PC-9 (cell line): ENCODE measurements around the gene CYTH3. TPM values are rescaled to one million over a fixed set of nuclear protein-coding genes. Genes with fewer than 3 reads are reported as not detected.
A peak's percentile ranks its signal among the peaks of the same experiment; 100 is the strongest.
"Not testable (repeated sequence)": the region's sequence is repeated elsewhere in the genome, so short reads cannot be mapped to it uniquely, and the experiment has no call there.

Experiments used
- BruUV-seq: library from RNA; stranded (reverse); fragments of 400-500 nt; replicated peaks from 2 replicates; lab custom pipeline; 2021; lab: Mats Ljungman, UMichigan
- CTCF ChIA-PET: fragments of 300-600 bp; sonication (Branson Sonifier 250); formaldehyde crosslinking; loops from one replicate; lab custom pipeline; 2022; ENCODE audit warnings: antibody characterized with exemption; lab: Charles Lee
- POLR2A ChIA-PET: fragments of 300-600 bp; sonication (Branson Sonifier 250); formaldehyde crosslinking; loops from one replicate; lab custom pipeline; 2022; ENCODE audit warnings: antibody characterized with exemption; ENCODE audit not compliant: unreplicated experiment; lab: Charles Lee
- DNase-seq, 2 experiments: peaks; one replicate each; pipeline versions ENCODE4 v3.0.0 to v3.0.0-alpha.2; 2015 to 2022; ENCODE audit warnings: mixed read lengths in 1 of 2
- H2AFZ ChIP-seq: fragments of 200-600 bp; sonication (generic); 2 replicates; pipeline ENCODE4 v1.8.1; 2017; ENCODE audit warnings: antibody characterized with exemption
- H3F3A ChIP-seq: fragments of 200-600 bp; sonication (generic); 2 replicates; pipeline ENCODE4 v1.8.1; 2017; ENCODE audit warnings: antibody characterized with exemption, mild to moderate bottlenecking, low read depth; ENCODE audit not compliant: insufficient read depth
- H3K27ac ChIP-seq: fragments of 200-600 bp; sonication (generic); 2 replicates; pipeline ENCODE4 v1.6.1; 2016; ENCODE audit warnings: mixed run types
- H3K27me3 ChIP-seq: fragments of 200-600 bp; sonication (generic); 2 replicates; pipeline ENCODE4 v1.6.1; 2016; ENCODE audit warnings: low read depth, mixed run types; ENCODE audit not compliant: insufficient read depth
- H3K36me3 ChIP-seq: fragments of 200-600 bp; sonication (generic); 2 replicates; pipeline ENCODE4 v1.6.1; 2016; ENCODE audit warnings: low read depth, mixed run types
- H3K4me1 ChIP-seq: fragments of 200-600 bp; sonication (generic); replicated peaks from 2 replicates; pipeline ENCODE4 v1.6.1; 2016; ENCODE audit warnings: mixed run types; ENCODE audit not compliant: insufficient read depth
- H3K4me2 ChIP-seq: fragments of 200-600 bp; sonication (generic); 2 replicates; pipeline ENCODE4 v1.6.1; 2017; ENCODE audit warnings: mixed run types
- H3K4me3 ChIP-seq: fragments of 200-600 bp; sonication (generic); 2 replicates; pipeline ENCODE4 v1.6.1; 2016; ENCODE audit warnings: mixed run types
- H3K79me2 ChIP-seq: fragments of 200-600 bp; sonication (generic); 2 replicates; pipeline ENCODE4 v1.6.1; 2017; ENCODE audit warnings: low read depth, mixed run types
- H3K9me2 ChIP-seq: fragments of 200-600 bp; sonication (generic); 2 replicates; pipeline ENCODE4 v1.8.1; 2017; ENCODE audit warnings: mild to moderate bottlenecking; ENCODE audit not compliant: insufficient read depth
- H3K9me3 ChIP-seq: fragments of 200-600 bp; sonication (generic); 2 replicates; pipeline ENCODE4 v1.8.1; 2016; ENCODE audit warnings: low read depth; ENCODE audit not compliant: insufficient read depth
- H4K20me1 ChIP-seq: fragments of 200-600 bp; sonication (generic); 2 replicates; pipeline ENCODE4 v1.8.1; 2017; ENCODE audit not compliant: insufficient read depth
- EZH2 ChIP-seq: fragments of 200-600 bp; sonication (generic); IDR thresholded peaks from 2 replicates; pipeline ENCODE4 v1.8.0; 2017; ENCODE audit warnings: antibody characterized with exemption, low read depth
- intact Hi-C: fragments of 100-400 bp; cut with micrococcal nuclease; formaldehyde crosslinking; loops from one replicate; pipeline ENCODE4 v1.10.0; 2022; ENCODE audit not compliant: unreplicated experiment
- total RNA-seq: library from RNA; stranded (reverse); gene quantifications from 2 replicates; pipeline ENCODE4 v1.2.3, GENCODE V29; 2021
- TF ChIP-seq, protein P1 (sequence below): fragments of 200-600 bp; sonication (generic); conservative IDR thresholded peaks from 2 replicates; pipeline ENCODE4 v1.6.1; 2017; ENCODE audit warnings: mixed run types, antibody characterized with exemption, mild to moderate bottlenecking, moderate library complexity

CYTH3 gene
- total RNA-seq, 1 experiment from 2014 or later = 84.4 TPM

DNA sequence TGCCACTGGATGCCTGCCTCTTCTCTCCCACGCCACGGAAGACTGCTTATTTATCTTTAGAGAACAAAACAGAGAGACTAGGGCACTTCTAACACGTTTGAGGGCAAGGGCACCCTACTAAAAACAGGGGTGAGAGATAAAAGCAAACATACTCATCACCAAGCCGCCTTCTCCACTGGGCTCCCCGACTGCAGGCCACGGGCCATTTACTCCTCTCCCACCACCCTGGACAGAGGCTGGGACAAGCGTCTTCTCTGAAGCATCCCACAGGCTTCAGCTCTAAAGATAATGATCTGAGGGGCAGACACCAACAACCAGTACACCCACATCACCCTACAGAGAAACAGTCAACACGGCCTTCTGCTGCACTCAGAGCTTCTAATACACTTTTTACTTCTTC is 78.7 kb downstream of the CYTH3 start:
- H3K79me2 ChIP-seq = 0 out of 2 replicates have a peak, but pooled peaks cover 8% of the 10 kb centered on the region
- intact Hi-C loops = no loop called here
- no peak overlapping the region for H2AFZ ChIP-seq
- H3F3A ChIP-seq = no peaks in the 10 kb centered on the region; the same call in 1 of the 2 replicates
- ChIA-PET POLR2A (no interaction called here), CTCF (interaction anchor here (0.7 kb wide), 1 partner anchor 116 kb away, joined by 3 read pairs; no protein-coding TSS in a partner anchor)
- no peak overlapping the region for H3K4me2 ChIP-seq
- no TSS peak for BruUV-seq
- no peaks in the 10 kb centered on the region for H3K9me3 ChIP-seq
- TF ChIP-seq, protein P1, sequence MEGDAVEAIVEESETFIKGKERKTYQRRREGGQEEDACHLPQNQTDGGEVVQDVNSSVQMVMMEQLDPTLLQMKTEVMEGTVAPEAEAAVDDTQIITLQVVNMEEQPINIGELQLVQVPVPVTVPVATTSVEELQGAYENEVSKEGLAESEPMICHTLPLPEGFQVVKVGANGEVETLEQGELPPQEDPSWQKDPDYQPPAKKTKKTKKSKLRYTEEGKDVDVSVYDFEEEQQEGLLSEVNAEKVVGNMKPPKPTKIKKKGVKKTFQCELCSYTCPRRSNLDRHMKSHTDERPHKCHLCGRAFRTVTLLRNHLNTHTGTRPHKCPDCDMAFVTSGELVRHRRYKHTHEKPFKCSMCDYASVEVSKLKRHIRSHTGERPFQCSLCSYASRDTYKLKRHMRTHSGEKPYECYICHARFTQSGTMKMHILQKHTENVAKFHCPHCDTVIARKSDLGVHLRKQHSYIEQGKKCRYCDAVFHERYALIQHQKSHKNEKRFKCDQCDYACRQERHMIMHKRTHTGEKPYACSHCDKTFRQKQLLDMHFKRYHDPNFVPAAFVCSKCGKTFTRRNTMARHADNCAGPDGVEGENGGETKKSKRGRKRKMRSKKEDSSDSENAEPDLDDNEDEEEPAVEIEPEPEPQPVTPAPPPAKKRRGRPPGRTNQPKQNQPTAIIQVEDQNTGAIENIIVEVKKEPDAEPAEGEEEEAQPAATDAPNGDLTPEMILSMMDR = no peak
- no peak for TF ChIP-seq EZH2
- no peak for DNase-seq
- H3K27me3 ChIP-seq = no peaks in the 10 kb centered on the region
- no peaks in the 10 kb centered on the region for H3K4me1 ChIP-seq
- H3K27ac ChIP-seq = no peak overlapping the region
- H3K4me3 ChIP-seq = no peak overlapping the region
- no peaks in the 10 kb centered on the region; the same call in 1 of the 2 replicates for H3K36me3 ChIP-seq
- no peaks in the 10 kb centered on the region for H3K9me2 ChIP-seq
- H4K20me1 ChIP-seq = no peaks in the 10 kb centered on the region; the same call in 1 of the 2 replicates

GRCh38 chr7:6190563-6190962 is 81.9 kb downstream of the CYTH3 start:
- H3K36me3 ChIP-seq, POLR2A ChIA-PET, H3K4me3 ChIP-seq, H3K4me2 ChIP-seq, H3K27ac ChIP-seq, DNase-seq, H2AFZ ChIP-seq, H3K9me3 ChIP-seq, H3K4me1 ChIP-seq, H4K20me1 ChIP-seq, CTCF ChIA-PET, H3K79me2 ChIP-seq, H3F3A ChIP-seq, BruUV-seq, H3K27me3 ChIP-seq, intact Hi-C loops, H3K9me2 ChIP-seq: not testable (repeated sequence)

GRCh38 chr7:6188389-6188788 is 84.0 kb downstream of the CYTH3 start:
- H3F3A ChIP-seq = no peaks in the 10 kb centered on the region; the same call in 1 of the 2 replicates
- intact Hi-C loops = no loop called here
- no peak overlapping the region for H3K4me3 ChIP-seq
- no peaks in the 10 kb centered on the region for H3K79me2 ChIP-seq
- no peaks in the 10 kb centered on the region for H3K9me3 ChIP-seq
- H2AFZ ChIP-seq = no peak overlapping the region
- no peaks in the 10 kb centered on the region; the same call in 1 of the 2 replicates for H3K36me3 ChIP-seq
- no peaks in the 10 kb centered on the region for H3K9me2 ChIP-seq
- no peaks in the 10 kb centered on the region for H3K27me3 ChIP-seq
- no peak overlapping the region for H3K27ac ChIP-seq
- no peak for DNase-seq
- TF ChIP-seq, protein P1 = no peak
- no peak for TF ChIP-seq EZH2
- H3K4me2 ChIP-seq = no peak overlapping the region
- CTCF ChIA-PET = interaction anchor here (0.6 kb wide), 1 partner anchor 59 kb away, joined by 3 read pairs; no protein-coding TSS in a partner anchor
- H4K20me1 ChIP-seq = no peaks in the 10 kb centered on the region
- no TSS peak for BruUV-seq
- no peaks in the 10 kb centered on the region for H3K4me1 ChIP-seq
- POLR2A ChIA-PET = no interaction called here

- H2AFZ ChIP-seq = no peak overlapping the region
- H3K27me3 ChIP-seq = no peaks in the 10 kb centered on the region
- TSS peak; percentile 8 for BruUV-seq
- H3K27ac ChIP-seq = no peak overlapping the region
- CTCF ChIA-PET = no interaction called here
- H3K9me2 ChIP-seq = no peaks in the 10 kb centered on the region
- no peaks in the 10 kb centered on the region for H4K20me1 ChIP-seq
- H3K4me3 ChIP-seq = no peak overlapping the region
- H3F3A ChIP-seq = no peaks in the 10 kb centered on the region
- no peaks in the 10 kb centered on the region for H3K79me2 ChIP-seq
- H3K9me3 ChIP-seq = no peaks in the 10 kb centered on the region
- TF ChIP-seq, protein P1 = no peak
- no peak for TF ChIP-seq EZH2
- POLR2A ChIA-PET = no interaction called here
- no peak for DNase-seq
- H3K4me1 ChIP-seq = no peaks in the 10 kb centered on the region
- no peak overlapping the region for H3K4me2 ChIP-seq
- intact Hi-C loops = no loop called here
- no peaks in the 10 kb centered on the region; the same call in 1 of the 2 replicates for H3K36me3 ChIP-seq
Observed at GRCh38 chr7:6186577-6186976, 85.8 kb downstream of the CYTH3 start.
